Hypothalamus (tissue), 51 donors: ENCODE measurements around the gene DPF3.

Experiments
- DNase-seq, 51 donors: peaks; one replicate each; lab custom pipeline; 2025; lab: John Stamatoyannopoulos, UW

DPF3 gene

GRCh38 chr14:72904840-72905561 is 11.1 kb upstream of the DPF3 start:
- DNase-seq, result peak in 40 of 51 donors; percentile 1 to 78 (median 28)

GRCh38 chr14:72904218-72904617 is 10.3 kb upstream of the DPF3 start:
- DNase-seq, result no peak

GRCh38 chr14:72903716-72904115 is 9.8 kb upstream of the DPF3 start:
- no peak for DNase-seq

GRCh38 chr14:72902801-72903530 is 9.1 kb upstream of the DPF3 start:
- no peak for DNase-seq

GRCh38 chr14:72901361-72901760 is 7.5 kb upstream of the DPF3 start:
- DNase-seq, result no peak

- DNase-seq, result no peak
Measured at GRCh38 chr14:72898448-72898847, 4.5 kb upstream of the DPF3 start.

- peak in 15 of 51 donors; percentile 5 to 64 (median 27) for DNase-seq
Measured at GRCh38 chr14:72894623-72895378, 900 bp upstream of the DPF3 start.

- DNase-seq, result no peak
Measured at GRCh38 chr14:72894323-72894622, 372 bp upstream of the DPF3 start.

- peak in 41 of 51 donors; percentile 9 to 66 (median 41) for DNase-seq
Measured at GRCh38 chr14:72892879-72893635, 844 bp downstream of the DPF3 start.

GRCh38 chr14:72892103-72892878 is 1.6 kb downstream of the DPF3 start:
- peak in 19 of 51 donors; percentile 10 to 47 (median 29) for DNase-seq

GRCh38 chr14:72891666-72892102 is 2.2 kb downstream of the DPF3 start:
- DNase-seq, result peak in 1 of 51 donors; percentile 18

GRCh38 chr14:72889366-72889765 is 4.5 kb downstream of the DPF3 start:
- DNase-seq, result no peak

- no peak for DNase-seq
Measured at GRCh38 chr14:72888636-72889201, 5.2 kb downstream of the DPF3 start.

- no peak for DNase-seq
Measured at GRCh38 chr14:72888192-72888591, 5.7 kb downstream of the DPF3 start.

- DNase-seq, result no peak
Measured at GRCh38 chr14:72887514-72887913, 6.4 kb downstream of the DPF3 start.

- no peak for DNase-seq
Measured at GRCh38 chr14:72884386-72884785, 9.5 kb downstream of the DPF3 start.

- peak in 8 of 51 donors; percentile 1 to 39 (median 11) for DNase-seq
Measured at GRCh38 chr14:72883961-72884360, 9.9 kb downstream of the DPF3 start.

- DNase-seq, result no peak
Measured at GRCh38 chr14:72883109-72883508, 10.8 kb downstream of the DPF3 start.

- DNase-seq, result no peak
Measured at GRCh38 chr14:72882463-72882862, 11.4 kb downstream of the DPF3 start.

- no peak for DNase-seq
Measured at GRCh38 chr14:72882047-72882446, 11.9 kb downstream of the DPF3 start.
